Measurements from ENCODE around the gene CDC6. TPM values are rescaled to one million over a fixed set of nuclear protein-coding genes. Genes with fewer than 3 reads are reported as not detected.

Gene CDC6
- total RNA-seq, 3 donors from 2014 or later: 67.3 to 94.0 (median 83.6) TPM

DNA sequence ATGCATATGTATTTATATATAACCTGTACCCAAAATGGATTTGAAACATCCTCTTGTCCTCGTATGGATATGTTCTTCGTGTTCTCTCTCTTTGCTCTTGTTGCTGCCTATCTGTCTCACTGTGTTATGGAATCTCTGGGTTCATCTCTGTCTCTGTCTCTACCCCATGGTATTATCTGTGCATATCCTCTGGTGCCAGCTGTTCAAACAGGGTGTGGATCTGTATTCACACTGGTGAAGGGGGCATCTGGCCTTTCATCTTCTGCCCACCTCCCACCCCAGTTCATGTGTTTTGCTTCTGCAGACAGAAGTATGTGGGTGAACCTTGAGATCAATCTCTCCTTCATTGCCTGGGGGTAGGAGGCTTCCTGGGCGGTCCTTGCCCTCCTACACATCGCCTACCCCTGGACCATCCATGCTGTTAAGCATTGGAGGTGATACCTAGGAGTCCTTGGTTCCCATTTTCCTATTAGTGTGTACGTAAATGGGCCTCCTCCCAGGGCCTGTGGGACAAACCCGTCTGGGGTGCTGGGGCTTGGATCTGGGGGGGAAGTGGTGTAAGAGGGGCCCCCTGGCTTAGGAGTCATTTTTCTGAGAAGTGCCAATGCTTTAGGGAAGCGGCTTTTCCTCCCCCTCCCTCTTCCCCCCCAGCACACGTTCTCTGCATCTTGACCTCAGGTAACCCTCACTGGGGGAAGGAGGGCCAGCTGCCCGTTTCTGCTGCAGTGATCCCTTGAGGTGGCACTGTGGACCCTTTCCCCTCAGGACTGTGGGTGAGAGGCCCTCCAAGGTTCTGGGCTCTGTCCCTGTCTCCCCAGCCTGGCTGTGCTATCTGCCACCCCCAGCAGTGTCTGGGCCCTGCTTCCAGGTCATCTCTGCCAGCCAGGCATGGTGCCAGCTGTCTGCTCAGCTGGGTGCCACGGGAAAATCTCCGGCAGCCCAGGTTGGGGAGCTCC is 42.4 kb downstream of the CDC6 start:
- no peaks in the 10 kb centered on the region for H3K27me3 Mint-ChIP-seq (ENCODE audit: low read depth)
- ATAC-seq (no peak), DNase-seq (no peak)
- H3K9me3 Mint-ChIP-seq: no peaks in the 10 kb centered on the region
- peak overlapping the region; percentile 20 for H3K4me3 Mint-ChIP-seq
- peaks cover 23% of the 10 kb centered on the region for H3K36me3 Mint-ChIP-seq (ENCODE audit: insufficient read depth)
- H3K4me1 Mint-ChIP-seq (ENCODE audit: low read depth): peaks cover 88% of the 10 kb centered on the region

DNA sequence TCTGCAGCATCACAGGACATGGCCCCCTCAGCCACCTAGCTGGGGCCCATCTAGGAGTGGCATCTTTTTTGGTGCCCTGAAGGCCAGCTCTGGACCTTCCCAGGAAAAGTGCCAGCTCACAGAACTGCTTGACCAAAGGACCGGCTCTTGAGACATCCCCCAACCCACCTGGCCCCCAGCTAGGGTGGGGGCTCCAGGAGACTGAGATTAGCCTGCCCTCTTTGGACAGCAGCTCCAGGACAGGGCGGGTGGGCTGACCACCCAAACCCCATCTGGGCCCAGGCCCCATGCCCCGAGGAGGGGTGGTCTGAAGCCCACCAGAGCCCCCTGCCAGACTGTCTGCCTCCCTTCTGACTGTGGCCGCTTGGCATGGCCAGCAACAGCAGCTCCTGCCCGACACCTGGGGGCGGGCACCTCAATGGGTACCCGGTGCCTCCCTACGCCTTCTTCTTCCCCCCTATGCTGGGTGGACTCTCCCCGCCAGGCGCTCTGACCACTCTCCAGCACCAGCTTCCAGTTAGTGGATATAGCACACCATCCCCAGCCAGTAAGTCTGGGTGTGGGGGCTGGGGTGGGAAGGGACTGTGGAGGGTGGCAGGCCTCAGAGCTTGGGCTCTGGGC is 43.3 kb downstream of the CDC6 start:
- H3K4me3 Mint-ChIP-seq: peak overlapping the region; percentile 20
- H3K36me3 Mint-ChIP-seq (ENCODE audit: insufficient read depth): peaks cover 23% of the 10 kb centered on the region
- DNase-seq (no peak), ATAC-seq (no peak)
- no peaks in the 10 kb centered on the region for H3K9me3 Mint-ChIP-seq
- H3K27me3 Mint-ChIP-seq (ENCODE audit: low read depth): no peaks in the 10 kb centered on the region
- peaks cover 83% of the 10 kb centered on the region for H3K4me1 Mint-ChIP-seq (ENCODE audit: low read depth)

DNA sequence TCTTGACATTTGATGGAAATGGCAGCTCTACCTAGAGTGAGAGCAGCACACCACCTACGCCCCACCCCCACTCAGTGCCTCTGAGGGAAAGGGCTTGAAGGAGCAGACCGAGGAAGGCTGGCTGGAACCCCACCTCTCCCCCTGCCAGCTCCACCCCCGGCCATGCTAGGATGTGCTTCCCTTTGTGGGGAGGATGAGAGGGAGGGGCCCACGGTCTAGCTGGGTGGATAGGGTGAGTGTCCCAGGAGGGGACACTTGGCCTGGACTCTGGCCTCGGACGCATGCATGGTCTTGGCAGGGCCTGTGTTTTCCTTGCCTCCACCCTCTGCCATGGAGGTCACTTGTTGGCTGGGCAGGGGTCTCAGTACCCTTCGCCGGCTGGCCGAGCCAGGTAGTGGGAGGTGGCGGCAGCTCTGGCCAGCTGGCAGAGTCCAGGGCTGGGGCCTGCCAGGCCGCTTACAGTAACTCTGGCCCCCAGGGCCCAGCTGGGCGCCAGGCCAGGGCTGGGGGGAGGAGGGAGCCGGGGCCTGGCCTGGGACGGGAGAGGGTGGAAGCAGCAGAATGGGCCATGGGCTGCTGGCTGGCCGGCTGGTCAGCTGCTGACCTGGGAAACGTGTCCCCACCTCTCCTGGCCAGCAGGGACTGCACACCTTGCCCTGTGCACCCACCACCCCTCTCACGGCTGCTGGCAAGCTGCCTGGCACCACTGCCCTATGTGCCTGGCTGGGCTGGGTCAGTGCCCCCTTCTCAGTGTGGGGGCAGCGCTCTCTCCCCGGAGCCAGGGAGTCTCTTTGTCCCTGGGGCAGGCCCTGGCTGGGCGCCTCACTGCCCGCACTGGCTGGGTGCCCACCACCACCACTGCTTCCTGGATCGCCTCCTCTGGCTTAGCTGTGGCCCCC is 44.3 kb downstream of the CDC6 start:
- no peaks in the 10 kb centered on the region for H3K9me3 Mint-ChIP-seq
- H3K36me3 Mint-ChIP-seq (ENCODE audit: insufficient read depth): peaks cover 24% of the 10 kb centered on the region
- DNase-seq: no peak
- no peaks in the 10 kb centered on the region for H3K27me3 Mint-ChIP-seq (ENCODE audit: low read depth)
- ATAC-seq: no peak
- H3K4me3 Mint-ChIP-seq: peak overlapping the region; percentile 26
- peaks cover 75% of the 10 kb centered on the region for H3K4me1 Mint-ChIP-seq (ENCODE audit: low read depth)

DNA sequence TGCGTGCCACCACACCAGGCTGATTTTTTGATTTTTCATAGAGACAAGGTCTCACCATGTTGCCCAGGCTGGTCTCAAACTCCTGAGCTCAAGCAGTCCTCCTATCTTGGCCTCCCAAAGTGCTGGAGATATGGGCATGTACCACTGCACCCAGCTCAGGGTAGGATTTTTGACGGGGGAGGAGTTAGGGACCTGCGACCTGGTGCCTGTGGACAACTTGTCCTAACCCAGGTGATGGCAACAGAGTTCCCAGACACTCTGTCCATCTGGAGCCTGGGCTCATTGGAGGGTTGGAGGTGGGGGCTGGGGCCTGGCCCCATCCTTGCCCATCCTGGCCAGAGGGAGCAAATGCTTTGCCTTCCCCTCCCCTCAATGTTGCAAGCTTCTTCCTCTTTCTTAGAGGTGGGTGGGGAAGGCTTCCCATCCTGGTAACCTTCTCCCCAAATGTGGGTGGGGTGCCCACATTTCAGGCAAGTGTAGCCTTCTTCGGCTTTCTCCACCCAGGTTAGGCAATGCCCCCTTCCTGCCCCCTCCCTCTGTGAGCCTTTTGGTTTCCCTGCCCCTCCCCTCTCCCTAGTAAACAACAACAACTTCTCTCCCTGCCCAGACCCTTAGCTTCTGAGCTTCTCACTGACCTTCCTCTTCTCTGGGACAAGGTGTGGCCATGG is 46.2 kb downstream of the CDC6 start:
- Mint-ChIP-seq H3K4me3 (peak overlapping the region; percentile 44), H3K27me3 (ENCODE audit: low read depth) (no peaks in the 10 kb centered on the region), H3K9me3 (no peaks in the 10 kb centered on the region), H3K36me3 (ENCODE audit: insufficient read depth) (peaks cover 19% of the 10 kb centered on the region), H3K4me1 (ENCODE audit: low read depth) (peaks cover 72% of the 10 kb centered on the region)
- DNase-seq (no peak), ATAC-seq (no peak)

DNA sequence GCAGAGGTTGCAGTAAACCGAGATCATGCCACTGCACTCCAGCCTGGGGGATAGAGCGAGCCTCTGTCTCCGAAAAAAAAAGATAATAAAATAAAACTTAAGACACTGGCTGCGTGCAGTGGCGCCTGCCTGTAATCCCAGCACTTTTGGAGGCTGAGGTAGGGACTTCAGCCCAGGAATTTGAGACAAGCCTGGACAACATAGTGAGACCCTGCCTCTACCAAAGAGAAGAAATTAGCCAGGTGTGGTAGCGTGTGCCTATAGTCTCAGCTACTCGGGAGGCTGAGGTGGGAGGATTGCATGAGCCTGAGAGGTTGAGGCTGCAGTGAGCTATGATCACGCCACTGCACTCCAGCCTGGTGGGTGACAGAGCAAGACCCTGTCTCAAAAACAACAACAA is 47.9 kb downstream of the CDC6 start:
- no peak overlapping the region for H3K4me3 Mint-ChIP-seq
- H3K36me3 Mint-ChIP-seq (ENCODE audit: insufficient read depth): peaks cover 32% of the 10 kb centered on the region
- DNase-seq (no peak), ATAC-seq (no peak)
- H3K4me1 Mint-ChIP-seq (ENCODE audit: low read depth): peaks cover 77% of the 10 kb centered on the region
- H3K9me3 Mint-ChIP-seq: no peaks in the 10 kb centered on the region
- H3K27me3 Mint-ChIP-seq (ENCODE audit: low read depth): no peaks in the 10 kb centered on the region

DNA sequence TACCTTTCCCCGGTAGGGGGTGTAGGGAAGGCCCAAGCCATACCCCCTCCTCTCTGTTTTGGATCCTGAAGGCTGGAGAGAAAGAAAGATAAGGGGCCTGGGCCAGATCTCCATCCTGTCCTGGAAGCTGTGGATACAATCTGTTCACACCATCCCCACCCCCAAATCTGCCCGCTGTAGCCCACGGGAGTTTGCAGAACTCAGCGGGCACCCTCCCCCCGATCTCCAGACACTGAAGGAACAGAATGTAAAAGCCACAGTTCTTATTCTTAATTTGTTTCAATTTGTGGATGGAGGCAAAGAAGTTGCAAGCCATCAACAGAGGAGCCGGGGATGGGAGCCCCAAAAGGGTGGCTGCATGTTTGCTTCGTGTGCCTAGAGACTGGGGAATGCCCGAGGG is 49.7 kb downstream of the CDC6 start:
- no peak overlapping the region for H3K4me3 Mint-ChIP-seq
- H3K9me3 Mint-ChIP-seq: no peaks in the 10 kb centered on the region
- peaks cover 28% of the 10 kb centered on the region for H3K36me3 Mint-ChIP-seq (ENCODE audit: insufficient read depth)
- H3K4me1 Mint-ChIP-seq (ENCODE audit: low read depth): peaks cover 71% of the 10 kb centered on the region
- ATAC-seq (no peak), DNase-seq (no peak)
- no peaks in the 10 kb centered on the region for H3K27me3 Mint-ChIP-seq (ENCODE audit: low read depth)

DNA sequence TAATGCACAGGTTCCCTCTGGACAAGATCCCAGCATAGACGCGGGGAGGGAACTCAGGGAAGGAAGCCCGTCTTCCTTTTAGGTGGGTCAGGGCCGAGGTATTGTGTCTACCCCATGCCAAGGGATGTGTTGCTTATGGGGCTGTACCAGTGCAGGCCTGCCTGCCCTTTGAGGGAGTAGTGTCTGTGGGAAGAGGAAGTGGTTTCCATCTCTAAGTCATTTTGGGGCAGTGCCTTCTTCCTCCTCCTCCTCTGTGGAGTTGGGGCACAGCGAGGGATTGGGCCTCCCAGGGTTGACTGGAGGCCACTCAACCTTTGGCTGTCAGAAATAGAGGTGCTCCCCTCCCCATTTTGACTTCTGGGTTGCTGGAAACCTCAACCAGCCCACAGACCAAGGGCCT is 50.4 kb downstream of the CDC6 start:
- H3K4me1 Mint-ChIP-seq (ENCODE audit: low read depth): peaks cover 72% of the 10 kb centered on the region
- H3K9me3 Mint-ChIP-seq: no peaks in the 10 kb centered on the region
- no peaks in the 10 kb centered on the region for H3K27me3 Mint-ChIP-seq (ENCODE audit: low read depth)
- no peak for ATAC-seq
- peaks cover 28% of the 10 kb centered on the region for H3K36me3 Mint-ChIP-seq (ENCODE audit: insufficient read depth)
- DNase-seq: no peak
- H3K4me3 Mint-ChIP-seq: no peak overlapping the region

DNA sequence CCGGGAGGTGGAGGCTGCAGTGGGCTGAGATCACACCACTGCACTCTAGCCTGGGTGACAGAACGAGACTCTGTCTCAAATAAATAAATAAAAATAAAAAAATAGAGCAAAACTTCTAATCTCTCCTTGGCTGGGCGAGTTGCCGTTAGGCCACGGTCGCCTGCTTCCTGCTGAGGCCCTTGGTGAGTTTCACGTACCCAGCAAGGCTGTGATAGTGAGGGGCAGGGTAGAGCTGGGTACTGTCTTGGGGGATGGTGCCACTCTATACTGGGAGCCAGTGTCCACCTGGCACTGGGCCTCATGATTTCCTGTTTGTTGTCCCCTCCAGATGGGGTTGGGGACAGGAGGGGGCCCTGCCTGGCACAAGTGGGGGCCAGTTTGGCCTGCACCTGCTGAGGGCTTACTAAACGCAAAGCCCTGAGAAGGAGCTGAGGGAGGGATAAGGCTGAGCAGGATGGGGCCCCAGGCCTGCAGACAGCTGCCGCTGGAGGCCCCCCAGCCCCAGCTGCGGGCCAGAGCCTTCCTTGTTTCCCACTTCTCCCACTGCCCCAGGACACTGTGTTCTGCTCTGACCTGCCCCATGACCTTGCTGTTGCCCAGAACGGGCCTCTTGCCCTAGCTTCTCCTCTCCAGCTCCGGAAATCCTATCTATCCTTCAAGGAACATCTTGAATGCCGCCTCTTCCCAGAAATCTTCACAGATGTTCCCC is 51.4 kb downstream of the CDC6 start:
- ATAC-seq: no peak
- Mint-ChIP-seq H3K36me3 (ENCODE audit: insufficient read depth) (peaks cover 29% of the 10 kb centered on the region), H3K9me3 (no peaks in the 10 kb centered on the region)

DNA sequence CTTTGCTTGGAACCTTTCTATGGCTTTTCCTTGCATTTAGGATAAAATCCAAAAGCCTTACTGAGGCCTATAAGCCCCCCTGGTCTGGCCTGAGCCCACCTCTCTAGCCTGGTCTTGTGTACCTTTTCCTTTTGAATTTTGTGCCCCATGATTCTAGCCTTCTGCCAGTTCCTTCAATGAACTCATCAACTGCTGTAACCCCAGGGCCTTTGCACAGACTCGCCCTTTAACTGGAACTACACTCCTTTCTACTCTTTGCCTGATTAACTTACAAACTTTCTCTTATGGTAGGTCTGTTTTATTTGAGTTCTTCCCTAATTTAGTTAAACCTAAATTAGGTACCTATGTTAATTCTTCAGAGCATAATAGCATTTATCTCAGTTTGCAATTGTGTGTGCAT is 52.6 kb downstream of the CDC6 start:
- no peak for ATAC-seq
- no peak for DNase-seq
- Mint-ChIP-seq H3K9me3 (no peaks in the 10 kb centered on the region), H3K4me1 (ENCODE audit: low read depth) (peaks cover 72% of the 10 kb centered on the region), H3K36me3 (ENCODE audit: insufficient read depth) (peaks cover 22% of the 10 kb centered on the region), H3K27me3 (ENCODE audit: low read depth) (no peaks in the 10 kb centered on the region), H3K4me3 (no peak overlapping the region)

More for the DNA sequence above, 51.4 kb downstream of the CDC6 start:
- Mint-ChIP-seq H3K27me3 (ENCODE audit: low read depth) (no peaks in the 10 kb centered on the region), H3K4me3 (no peak overlapping the region), H3K4me1 (ENCODE audit: low read depth) (peaks cover 72% of the 10 kb centered on the region)
- no peak for DNase-seq

DNA sequence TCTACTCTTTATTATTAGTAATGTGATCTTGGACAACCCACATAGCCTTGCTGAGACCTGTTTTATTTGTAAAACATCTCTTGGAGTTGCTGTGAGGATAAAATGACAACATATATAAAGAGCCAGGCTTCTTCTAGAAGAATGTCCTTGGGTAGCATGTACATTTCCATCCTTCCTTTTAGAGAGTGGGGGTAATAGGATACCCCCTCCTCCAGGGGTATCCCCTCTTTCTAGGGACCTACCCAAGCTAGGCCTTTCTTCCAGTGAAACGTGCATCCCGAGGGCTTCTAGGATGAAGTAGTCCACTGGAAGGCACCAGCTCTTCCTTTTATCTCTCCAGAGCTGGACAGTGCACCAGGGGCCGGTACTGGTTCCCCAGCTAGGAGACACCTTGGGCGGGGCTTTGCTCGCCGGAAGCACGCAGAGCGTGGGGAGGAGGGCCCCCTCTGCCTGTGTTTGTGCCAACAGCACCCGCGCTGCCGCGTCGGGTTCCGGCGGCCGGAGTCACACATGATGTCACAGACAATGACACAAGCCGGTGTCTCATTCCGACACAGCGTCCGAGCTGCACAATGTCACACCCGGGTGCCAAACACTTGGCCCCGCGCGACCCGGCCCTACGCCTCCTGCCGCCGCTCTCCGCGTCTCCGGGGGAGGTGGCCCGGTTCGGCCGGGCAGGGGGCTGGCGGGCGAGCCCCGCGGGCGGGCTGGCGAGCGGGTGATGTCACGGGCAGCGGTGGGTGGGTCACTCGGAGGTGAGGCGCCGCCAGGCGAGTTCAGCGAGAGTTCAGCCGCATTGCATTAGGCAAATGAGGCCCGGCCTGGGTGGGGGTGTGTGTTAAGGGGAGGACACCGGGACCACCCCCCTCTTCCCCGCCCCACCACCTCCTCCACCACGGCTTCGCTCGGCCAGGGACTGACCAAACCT is 53.5 kb downstream of the CDC6 start:
- ATAC-seq (peak; percentile 82 to 85), DNase-seq (peak; percentile 79)
- H3K36me3 Mint-ChIP-seq (ENCODE audit: insufficient read depth): peaks cover 22% of the 10 kb centered on the region
- H3K9me3 Mint-ChIP-seq: no peaks in the 10 kb centered on the region
- H3K4me1 Mint-ChIP-seq (ENCODE audit: low read depth): peaks cover 78% of the 10 kb centered on the region
- H3K4me3 Mint-ChIP-seq: peak overlapping the region; percentile 72
- H3K27me3 Mint-ChIP-seq (ENCODE audit: low read depth): no peaks in the 10 kb centered on the region

DNA sequence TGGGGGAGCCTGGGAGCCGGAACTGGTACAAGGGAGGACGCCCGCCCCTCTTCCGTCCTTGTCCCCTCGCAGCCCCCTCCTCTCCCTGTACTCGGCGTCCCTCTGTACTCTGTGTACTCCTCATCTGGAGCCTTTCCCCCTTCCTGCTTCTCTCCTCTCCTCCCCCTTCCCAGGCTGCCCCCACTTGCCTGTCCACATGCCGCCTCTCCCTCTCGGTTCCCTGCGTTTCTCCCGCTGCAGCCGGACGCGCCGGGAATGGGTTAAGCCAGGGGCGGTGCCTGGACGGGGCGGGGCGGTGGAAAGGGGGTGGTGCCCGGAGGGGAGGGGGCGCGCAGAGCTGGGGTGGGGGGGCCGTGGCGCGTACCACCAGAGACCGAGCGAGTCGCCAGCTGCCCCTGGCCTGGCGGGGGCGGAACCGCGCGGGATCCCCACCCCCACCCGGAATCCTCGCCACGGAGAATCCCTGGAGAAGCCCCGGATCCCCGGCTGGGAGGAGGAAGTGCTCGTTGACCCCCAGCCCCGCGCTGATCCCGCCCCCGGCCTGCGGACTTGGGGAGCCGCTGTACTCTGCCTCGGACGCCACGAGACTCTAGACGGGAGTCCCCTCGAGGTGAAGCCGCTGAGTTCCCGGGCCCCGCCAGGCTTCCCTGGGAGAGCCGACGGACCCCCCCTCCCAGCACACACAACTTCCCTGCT is 54.3 kb downstream of the CDC6 start:
- H3K4me1 Mint-ChIP-seq (ENCODE audit: low read depth): peaks cover 83% of the 10 kb centered on the region
- H3K9me3 Mint-ChIP-seq: no peaks in the 10 kb centered on the region
- H3K4me3 Mint-ChIP-seq: peak overlapping the region; percentile 72
- H3K36me3 Mint-ChIP-seq (ENCODE audit: insufficient read depth): peaks cover 20% of the 10 kb centered on the region
- ATAC-seq (peak; percentile 1 to 4), DNase-seq (no peak)
- H3K27me3 Mint-ChIP-seq (ENCODE audit: low read depth): no peaks in the 10 kb centered on the region

DNA sequence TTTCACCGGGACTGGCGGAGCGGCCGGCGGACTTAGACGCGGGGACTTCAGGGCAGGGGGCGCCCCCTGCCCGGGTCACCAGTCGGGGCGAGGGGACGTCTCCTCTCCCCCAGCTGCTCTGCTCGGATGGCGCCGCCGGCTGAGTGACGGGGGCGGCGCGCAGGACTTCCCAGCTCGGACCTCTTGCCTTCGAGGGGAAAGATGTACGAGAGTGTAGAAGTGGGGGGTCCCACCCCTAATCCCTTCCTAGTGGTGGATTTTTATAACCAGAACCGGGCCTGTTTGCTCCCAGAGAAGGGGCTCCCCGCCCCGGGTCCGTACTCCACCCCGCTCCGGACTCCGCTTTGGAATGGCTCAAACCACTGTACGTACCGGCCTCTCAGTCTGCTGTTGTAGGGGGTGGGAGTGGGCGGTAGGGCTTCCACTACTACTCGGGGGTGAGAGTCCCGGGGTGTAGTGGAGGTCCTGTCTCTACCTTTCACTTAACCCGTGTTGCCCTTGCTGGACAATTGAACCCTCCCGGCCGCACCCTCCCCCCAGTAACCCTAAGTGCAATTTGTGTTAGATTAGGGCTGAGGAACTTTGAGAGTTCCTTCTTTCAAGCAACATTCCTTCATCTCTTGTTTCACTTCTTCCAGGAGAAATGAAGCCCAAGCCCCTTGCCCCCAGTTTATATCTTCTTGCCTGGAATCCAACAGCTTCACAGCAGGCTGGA is 55.0 kb downstream of the CDC6 start:
- Mint-ChIP-seq H3K4me3 (peak overlapping the region; percentile 72), H3K36me3 (ENCODE audit: insufficient read depth) (peaks cover 20% of the 10 kb centered on the region), H3K4me1 (ENCODE audit: low read depth) (peaks cover 82% of the 10 kb centered on the region)

More for the DNA sequence above, 55.0 kb downstream of the CDC6 start:
- ATAC-seq (no peak), DNase-seq (no peak)
- no peaks in the 10 kb centered on the region for H3K27me3 Mint-ChIP-seq (ENCODE audit: low read depth)
- H3K9me3 Mint-ChIP-seq: no peaks in the 10 kb centered on the region

Data from activated T-cell treated with anti-CD3 and anti-CD28 coated beads, Interleukin-2, amount 50 U/mL, for 4 hours (primary cell).